ENCODE measurements around the gene PRLH.

GRCh38 chr2:237534380-237534779, 32.0 kb upstream of the PRLH start:
- no peak for TF ChIP-seq CTCF (IDR thresholded peaks at IDR 0.05)
- no peak for TF ChIP-seq POLR2A (IDR thresholded peaks at IDR 0.05)
